SHP77 treated with DMSO at 0.1 percent for 48 hours (cell line): ENCODE data around the gene TMEM198.

Source experiments
- DNase-seq: peaks from one replicate; lab custom pipeline; 2025; lab: John Stamatoyannopoulos, UW

The TMEM198 gene

DNA sequence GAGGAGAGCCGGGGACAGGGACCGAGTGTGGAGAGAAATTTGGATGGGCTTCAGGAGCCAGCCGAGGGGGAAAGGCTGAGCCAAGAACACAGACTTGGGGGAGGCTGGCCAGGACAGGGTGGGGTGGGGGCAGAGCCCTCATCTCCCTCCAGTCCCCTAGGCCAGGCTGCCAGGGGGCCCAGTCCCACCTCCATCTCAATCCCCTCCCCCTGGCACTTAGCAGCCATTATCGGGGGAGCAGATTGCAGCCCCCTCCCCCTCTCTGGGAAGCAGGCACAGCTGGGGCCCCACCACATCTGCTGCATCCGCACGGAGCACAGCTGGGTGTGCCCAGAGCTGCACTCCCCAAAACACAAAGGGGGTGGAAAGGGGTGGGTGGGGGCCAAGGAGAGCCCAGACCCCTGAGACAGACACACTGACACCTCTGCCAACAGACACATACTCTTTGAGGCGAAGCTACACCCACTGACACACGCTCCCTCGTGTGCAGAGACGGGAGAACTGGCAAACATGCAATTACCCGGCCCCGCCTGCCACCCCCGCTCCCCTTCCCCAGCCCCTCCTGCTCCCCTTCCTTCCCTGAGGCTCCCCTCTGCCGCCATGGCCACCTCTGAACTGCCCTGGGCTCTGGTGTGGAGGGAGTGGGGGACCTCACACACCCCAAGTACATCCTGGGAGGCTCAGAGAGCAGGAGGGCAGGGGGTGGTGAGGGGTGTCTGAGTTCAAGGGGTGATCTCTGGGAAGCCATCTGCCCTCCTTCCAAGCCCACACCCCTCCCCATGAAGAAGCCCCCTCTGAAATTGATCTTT lies 34.7 kb upstream of the TMEM198 start:
- no peak for DNase-seq

DNA sequence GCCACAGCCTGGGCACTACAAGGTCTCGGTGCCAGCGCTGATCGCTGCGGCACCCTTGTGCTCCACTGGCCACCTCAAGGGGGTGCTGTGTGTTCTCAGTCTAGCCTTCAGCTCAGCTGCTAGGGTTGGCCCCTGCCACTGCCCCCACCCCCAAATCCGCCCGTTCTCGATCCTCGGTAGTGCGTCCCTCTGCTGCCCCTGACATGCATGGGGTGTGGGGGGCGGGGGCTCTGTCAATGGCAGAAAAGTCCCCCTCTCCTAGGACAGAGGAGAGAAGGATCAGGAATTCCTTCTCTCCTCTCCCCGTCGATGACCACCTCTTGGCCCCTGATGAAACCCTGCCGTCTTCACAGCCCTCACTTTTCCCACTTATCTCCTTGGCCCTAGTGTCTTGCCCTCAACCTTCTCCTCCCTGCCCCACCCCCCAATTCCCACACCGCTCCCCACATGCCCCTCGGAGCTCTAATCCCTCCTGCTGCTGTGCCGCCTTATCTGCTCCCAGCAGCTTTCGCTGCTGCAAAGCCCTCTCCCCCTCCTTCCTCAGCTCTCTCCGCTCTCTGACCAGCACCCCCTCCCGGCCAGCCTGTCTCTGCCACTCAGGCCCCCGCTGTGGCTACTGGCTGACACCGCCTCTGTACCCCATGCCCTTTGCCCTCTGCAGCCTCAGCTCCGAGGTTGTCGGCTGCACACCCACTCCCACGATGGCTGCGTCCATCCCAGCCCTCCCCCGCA lies 33.9 kb upstream of the TMEM198 start:
- DNase-seq: peak; percentile 17

DNA sequence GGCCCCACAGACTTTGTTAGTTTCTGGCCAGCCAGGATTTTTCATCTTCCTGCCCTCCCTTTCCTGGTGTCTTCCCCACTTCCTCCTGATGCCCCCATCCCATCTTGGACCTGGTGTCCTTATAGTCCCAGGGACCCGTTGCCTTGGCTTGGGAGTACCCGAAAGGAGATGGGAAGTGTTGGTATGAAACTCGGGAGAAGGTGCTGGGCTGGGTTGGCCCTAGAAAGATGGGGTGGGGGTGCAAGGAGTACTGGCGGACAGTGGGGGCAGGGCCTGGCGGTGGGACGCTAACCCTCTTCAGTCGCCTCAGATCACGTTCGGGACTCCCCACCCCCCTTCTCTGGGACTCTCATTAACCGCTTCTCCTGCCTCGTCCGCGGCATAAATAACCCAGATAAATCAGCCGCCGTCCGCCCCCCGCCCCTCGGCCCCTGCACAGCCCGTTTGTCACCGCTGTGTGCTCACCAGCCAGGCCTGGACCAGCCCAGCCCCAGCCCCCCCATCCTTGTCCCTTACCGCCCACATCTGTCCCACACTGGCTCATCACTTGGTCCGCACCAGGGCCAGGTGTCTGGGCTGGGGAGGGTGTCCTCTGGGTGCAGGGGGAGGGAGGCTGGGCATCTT lies 33.2 kb upstream of the TMEM198 start:
- no peak for DNase-seq

DNA sequence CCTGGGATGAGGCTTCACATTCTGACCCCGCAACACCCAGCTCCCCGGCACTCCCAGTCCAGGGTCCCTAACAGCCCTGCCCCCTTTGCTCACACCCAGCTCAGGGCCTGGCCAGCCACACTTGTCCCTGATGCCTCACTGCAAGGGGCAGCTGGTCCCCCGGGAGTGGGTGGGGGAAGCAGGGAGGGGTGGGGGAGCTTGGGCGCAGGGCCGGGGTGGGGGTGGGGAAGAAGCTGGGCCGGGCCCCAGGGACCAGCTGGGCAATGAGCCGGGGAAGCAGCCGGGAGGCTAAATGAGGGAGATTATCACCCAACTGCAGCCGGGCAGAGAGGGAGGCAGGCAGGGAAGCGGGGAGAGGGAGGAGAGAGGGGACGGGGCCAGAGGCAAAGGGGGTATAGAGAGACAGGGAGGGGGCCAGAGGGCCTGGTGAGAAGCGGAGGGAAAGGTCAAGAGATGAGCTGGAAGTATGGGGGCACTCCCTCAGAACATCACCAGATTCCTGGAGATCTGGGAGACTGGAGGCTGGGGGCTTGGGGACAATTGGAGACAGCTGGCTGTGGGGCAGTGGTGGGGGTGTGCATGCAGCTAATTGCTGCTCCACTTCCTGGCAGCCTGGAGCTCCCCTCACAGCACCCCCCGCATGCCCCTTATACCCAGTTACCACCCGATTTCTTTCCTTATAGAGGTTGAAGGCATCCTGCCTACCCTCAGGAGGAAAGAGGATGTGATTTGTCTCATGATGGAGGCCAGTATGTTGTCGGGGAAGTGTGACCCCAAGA lies 32.1 kb upstream of the TMEM198 start:
- no peak for DNase-seq

DNA sequence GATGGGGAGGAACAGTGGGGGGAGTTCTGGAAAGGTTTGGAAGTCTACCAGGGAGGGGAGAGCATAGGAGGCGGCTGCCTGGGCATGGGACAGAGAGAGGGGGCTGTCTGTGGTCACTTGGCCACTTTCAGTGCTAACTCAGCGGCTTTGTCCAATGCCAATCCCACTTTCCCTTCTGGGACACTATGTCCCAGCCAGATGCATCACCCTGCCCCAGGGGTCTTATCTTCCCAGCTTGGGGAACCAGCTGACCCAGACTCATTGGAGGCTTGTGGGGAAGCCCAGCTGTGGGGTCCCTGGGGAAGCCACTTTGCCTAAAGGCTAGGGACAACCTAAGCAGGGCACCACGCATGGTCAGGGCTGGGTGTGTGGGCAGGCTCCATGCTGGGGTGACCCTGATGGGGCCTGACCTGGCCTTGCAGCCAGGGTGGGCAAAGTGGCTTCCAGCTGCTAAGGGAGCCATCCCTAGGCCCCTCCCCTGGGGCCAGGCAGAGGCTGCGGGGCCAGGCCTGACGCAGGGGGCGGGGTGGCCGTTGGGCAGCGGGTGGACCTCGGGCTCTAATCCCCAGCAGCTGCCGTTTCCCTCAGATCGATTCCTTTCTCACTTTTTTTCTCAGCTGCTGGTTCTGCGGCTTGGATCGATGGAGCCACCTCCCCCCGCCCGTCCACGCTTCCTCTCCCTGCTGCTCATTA lies 31.2 kb upstream of the TMEM198 start:
- no peak for DNase-seq

DNA sequence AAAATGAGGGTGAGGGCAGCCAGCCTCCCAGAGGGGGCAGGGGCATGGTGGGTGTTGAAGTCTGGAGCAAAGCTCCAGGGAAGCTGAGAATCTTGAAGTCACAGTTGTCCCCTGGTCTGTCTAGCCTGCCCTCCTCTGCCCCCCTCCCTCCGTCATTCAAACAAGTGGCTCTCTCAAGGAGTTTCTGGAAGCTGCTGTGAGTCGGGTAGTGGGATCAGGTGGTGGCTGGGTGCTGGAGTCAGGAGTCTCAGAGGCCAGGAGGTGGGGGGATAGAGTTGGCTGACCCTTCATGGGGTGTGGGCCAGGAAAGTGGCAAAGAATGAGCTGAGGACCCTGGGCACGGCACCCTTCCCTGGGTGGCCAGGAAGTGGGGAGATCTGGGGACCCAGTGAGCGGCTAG lies 30.0 kb upstream of the TMEM198 start:
- DNase-seq: no peak

DNA sequence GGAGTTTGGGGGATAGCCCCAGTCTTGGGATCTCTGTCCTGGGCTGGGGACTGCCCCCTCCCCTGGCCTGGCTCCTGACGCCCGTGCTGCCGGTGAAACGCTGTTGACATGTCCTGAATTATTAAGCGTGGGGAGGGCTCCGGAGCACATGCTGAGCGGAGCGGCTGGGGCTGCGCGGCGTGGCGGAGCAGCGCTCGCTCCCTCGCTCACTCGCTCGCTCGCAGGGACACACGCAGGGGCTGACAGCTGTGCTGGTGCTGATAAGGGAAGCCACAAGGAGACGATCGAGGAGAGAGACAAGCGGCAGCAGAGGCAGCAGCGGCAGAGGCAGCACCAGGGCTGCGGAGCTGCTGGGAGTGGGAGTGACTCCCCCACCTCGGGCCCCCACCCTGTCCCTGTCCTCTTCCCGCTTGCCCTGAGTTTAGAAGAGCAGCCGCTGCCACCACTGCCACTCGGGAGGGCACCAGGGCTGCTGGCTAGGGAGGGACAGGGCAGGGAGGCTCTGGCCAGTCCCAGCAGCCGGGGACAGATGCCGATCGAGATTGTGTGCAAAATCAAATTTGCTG lies 29.5 kb upstream of the TMEM198 start, which contains the start of gene ASIC4:
Gene ASIC4 (plus strand): TSS at position 287 of the 566 bp plus-strand sequence. CDS start 243 bp downstream, at position 530.
- DNase-seq: no peak

DNA sequence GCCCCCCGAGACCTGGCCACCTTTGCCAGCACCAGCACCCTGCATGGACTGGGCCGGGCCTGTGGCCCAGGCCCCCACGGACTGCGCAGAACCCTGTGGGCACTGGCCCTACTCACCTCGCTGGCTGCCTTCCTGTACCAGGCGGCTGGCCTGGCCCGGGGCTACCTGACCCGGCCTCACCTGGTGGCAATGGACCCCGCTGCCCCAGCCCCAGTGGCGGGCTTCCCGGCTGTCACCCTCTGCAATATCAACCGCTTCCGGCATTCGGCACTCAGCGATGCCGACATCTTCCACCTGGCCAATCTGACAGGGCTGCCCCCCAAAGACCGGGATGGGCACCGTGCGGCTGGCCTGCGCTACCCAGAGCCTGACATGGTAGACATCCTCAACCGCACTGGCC lies 29.0 kb upstream of the TMEM198 start:
- DNase-seq: no peak

DNA sequence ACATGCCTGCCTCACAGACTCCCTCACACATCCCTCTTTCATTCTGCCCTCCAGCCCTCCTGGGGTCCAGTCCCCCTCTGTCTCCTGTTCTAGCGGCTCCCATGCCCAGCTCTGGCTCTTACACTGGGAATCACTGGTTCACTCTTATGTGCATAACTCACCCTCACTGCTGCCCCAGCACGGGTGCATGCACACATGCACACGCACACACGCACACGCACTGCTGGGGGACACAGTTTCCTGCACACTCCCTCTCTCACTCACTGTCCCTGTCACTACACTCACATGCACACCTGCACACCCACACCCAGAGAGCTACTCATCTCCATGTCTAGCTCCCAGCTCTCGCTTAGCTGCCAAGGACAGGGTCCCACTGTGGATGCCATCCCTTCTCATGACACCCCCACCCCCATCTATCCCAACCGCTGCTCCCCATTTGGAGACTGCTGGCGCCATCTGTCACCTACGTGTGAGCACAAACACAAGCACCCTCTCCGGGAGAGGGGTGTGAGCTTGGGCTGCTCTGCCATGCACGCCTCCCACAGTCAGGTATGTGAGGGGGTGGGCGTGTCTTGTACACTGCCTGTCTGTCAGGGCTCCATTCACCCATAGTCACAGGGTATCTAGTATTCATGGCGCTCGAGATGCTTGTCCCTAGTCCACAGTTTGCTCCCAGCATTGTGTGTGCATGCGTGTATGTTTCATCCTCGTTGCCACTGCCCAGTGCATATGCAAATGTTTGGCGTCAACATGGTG lies 27.8 kb upstream of the TMEM198 start:
- DNase-seq: no peak

DNA sequence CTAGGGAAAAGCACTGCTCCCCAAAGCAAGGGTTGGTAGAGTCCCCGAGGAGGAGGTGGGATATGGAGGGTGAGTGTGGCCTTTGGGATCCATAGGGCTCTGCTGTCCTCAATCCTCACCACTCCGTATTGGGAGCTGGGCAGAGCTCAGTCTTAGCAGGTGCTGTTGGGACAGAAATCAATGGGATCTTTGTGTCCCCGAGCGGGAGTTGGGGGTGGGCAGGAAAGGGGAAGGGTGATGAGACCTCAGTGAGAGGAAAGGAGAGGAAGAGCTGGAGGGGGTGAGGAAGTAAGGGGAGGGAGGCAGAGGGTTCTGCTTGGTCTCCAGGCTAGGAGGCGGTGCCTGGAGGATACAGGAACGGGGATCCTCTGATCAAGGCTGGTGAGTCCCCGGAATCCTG lies 26.9 kb upstream of the TMEM198 start:
- no peak for DNase-seq

DNA sequence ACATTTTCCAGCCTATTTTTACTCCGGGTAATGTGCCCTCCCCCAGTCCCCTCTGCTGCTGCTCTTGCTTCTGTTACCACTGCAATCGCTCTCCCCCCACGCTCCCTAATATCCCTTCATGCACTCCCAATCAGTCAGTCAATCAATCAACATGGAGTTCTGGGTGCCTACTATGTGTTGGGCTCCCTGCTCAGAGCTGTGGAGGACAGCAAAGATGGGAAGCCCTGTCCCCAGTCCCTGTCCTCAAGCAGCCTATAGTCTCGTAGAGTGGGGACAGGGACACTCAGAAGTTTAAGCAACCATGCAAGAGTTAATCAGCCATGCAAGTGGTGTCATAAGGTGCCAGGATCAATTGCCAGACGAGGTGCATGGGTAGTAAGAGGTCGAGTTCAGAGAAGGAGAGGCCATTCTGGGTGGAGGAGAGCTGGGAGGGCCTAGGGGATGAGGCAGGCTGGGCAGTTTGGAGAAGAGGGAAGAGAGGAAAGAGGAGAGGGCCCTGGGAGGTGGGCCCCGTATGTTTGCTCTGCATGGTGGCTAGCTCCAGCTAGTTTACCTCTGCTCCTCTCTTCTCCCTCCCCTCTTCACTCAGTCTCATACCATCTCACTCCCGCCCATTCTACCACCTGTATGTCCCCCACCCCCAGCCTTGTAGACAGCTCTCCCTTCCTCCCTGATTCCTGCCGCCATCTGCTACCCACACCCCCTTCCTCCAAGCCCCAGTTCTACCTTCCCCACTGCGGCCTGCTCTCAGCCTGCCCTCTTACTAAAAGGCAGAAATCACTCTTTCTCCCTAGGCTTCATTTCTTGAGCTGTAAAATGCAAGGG lies 25.7 kb upstream of the TMEM198 start:
- DNase-seq: no peak

DNA sequence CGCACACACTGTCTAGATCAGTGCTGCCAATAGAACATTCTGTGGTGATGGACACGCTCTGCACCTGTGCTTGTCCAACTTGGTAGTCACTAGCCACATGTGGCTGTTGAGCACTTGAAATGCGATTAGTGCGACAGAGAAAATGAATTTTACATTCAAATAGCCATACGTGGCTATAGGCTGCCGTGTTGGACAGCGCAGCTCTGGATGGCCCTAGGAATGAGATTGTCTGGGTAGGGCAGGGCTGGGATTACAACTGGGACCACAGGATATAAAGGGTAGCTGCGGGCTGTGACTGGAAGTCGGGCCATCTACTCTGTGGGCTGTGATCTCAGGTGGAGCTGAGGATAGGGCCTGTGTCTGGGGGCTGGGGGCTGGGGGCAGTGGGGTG lies 24.3 kb upstream of the TMEM198 start:
- DNase-seq: no peak

DNA sequence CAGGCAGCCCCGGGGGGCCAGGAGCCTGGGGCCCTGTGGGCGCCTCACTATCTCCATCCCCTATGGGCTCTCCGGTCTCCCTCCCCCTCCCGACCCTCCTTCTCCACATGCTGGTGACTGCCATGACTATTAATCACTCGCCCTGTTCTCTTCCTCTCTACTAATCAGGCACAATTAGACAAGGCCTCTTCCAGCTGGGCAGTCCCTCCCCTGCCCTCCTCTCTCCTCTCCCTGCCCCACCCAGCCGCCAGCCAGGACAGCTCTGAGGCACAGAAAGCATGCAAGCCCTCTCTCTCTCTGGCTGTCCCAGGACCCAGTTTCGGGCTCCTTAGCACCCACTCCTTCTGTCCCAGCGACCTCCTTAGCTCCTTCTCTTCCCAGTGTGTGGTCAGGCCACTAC lies 23.7 kb upstream of the TMEM198 start:
- DNase-seq: no peak

DNA sequence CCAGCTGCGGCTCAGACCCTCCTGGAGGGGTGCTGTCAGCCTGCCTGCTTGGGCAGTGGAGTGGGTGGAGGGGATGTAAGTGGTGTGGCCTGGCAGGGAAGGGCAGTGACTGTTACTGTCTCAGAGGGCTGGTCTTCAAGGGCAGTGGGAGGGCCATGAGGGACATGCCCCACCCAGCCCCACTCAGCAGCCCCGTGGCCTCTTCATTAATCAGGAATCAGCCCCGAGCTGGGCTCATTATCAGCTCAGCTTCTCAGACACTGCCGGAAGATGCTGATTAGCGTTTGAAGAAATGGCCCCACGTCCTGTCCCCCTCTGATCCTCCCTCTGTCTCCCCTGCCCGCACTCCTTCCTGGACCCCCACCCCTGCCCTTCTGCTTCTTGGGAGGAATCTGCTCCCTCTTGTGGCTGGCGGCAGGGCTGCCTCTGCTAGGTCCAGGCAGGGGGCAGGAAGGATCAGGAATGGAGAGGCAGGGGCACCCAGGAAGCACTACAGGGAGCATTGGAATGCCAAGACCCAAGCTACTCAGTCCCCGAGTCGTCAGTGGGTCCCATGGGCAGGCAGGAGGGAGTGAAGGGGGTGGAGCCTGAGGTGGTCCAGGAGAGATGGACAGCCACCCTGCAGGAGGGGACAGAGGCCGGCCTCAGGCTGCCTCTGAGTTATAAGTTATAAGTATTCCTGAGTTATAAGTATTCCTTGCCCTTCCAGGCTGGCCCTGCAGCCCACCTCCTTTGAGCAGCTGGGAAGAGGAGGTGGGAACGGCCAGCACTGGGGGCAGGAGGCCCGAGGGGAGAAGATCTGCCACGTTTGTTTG lies 22.6 kb upstream of the TMEM198 start:
- DNase-seq: peak; percentile 19

DNA sequence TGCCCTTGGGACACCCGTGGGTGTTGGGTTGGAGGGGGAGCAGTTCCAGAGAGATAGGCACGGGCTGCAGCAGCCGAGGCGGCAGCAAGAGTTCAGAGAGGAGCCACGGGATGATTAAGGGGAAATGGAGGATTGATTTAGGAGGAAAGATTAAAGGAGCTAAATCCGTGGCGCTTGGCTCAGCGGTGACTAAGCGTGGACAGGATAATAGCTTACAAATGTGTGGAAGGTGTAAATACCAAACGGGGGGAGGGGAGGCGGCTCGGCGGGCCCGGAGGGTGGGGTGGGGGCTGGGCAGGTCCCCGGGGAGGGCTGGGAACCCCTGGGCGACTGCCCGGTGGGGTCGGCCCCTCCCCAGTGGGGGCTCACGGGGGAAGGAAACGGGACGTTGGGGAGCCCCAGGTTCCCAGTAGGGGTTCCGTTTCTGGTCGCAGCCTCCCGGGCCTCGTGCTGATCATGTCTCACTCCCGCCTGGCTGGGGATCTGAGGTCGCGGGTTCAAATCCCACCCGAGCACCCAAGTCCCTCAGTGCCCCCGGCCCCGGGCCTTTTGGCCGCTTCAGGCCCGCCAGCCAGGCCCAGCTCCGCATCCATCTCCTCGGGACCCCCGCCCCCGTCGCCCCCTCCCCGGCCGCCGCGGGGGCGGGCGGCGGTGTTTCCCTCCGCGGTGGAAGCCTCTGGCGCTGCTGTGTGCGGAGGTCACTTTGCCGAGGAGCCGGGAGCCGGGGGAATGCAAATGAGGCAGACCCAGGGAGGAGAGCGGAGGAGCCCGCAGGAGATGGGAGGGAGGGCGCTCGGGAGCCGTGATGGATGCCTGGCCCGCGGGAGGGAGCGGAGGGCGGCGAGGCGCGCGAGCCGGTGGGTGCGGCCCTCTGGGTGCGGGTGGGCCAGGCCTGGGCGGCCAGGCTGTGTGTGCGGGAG lies 21.5 kb upstream of the TMEM198 start:
- no peak for DNase-seq

DNA sequence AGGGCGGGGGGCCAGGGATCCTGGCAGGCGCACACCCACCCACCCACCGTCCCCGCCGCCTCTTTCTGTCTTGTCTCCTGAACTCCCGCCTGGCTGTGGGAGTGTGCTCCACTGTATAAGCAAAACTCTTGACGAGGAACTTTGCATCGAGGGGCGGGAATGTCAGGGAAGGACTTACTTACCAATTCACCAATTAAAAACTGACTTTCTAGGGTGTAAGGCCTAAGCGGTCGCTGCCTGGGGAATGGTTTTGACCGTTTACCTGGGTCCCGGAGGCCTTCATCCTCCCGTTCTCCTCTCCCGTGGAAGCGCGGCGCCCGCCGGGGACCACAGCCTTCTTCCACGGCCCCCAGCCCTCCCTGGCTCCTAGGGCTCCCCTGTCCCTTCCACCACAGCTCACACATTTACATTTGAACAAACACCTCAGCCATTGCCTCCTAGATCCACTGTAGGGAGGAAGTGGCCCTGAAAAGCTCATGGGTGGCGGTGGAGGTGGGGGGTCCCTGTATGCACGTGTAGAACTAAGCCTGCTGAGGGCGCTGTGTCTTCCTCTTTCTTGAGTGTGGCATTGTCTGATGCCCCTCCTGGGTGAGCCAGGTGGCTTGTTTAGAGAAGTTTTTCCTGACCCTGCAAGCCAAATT lies 20.7 kb upstream of the TMEM198 start:
- no peak for DNase-seq

DNA sequence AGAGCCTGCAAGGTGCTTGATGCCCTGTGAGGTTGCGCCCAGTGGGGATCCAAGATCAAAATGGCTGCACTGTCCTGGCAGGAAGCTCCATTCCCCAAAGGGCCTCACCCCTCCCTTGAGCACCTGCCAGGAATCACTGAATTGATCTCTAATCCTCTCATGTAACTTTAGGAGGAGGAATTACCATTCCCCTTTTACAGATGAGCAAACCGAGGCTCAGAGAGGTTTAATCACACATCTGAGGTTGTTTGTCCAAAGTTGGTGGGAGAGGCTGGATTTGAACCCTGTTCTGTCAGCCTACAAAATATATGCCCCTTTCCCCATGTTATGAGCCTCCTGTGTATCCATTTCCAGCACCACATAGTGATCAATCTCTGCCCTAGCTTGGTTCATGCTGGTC lies 19.0 kb upstream of the TMEM198 start:
- no peak for DNase-seq
